Liver (tissue), 9 donors: ENCODE measurements around the gene VAMP1. TPM values are rescaled to one million over a fixed set of nuclear protein-coding genes. Genes with fewer than 3 reads are reported as not detected.

Experiments
- DNase-seq: peaks from one replicate; pipeline ENCODE4 v3.0.0-alpha.2; 2017; ENCODE audit warnings: low spot score
- H3K27ac ChIP-seq, 2 donors: one replicate each; pipeline ENCODE4 v1.7.0; 2013; ENCODE audit warnings: inconsistent platforms in 2 of 2, low read length in 2 of 2, control low read depth in 1 of 2, low read depth in 1 of 2, mild to moderate bottlenecking in 1 of 2
- H3K27me3 ChIP-seq, 4 donors: one replicate each; pipeline versions ENCODE4 v1.6.1 to v1.7.0; 2013; ENCODE audit warnings: low read length in 3 of 4, inconsistent platforms in 1 of 4, mild to moderate bottlenecking in 1 of 4, moderate library complexity in 1 of 4; ENCODE audit not compliant: control insufficient read depth in 4 of 4, insufficient read depth in 4 of 4
- H3K36me3 ChIP-seq, 4 donors: one replicate each; pipeline versions ENCODE4 v1.6.1 to v1.7.0; 2013; ENCODE audit warnings: low read length in 3 of 4, mild to moderate bottlenecking in 3 of 4, low read depth in 1 of 4, moderate library complexity in 1 of 4; ENCODE audit not compliant: control insufficient read depth in 4 of 4, insufficient read depth in 3 of 4
- H3K4me1 ChIP-seq, 4 donors: one replicate each; pipeline versions ENCODE4 v1.6.1 to v1.7.0; 2013; ENCODE audit warnings: low read length in 3 of 4, mild to moderate bottlenecking in 3 of 4, moderate library complexity in 1 of 4; ENCODE audit not compliant: control insufficient read depth in 4 of 4, insufficient read depth in 4 of 4
- H3K4me3 ChIP-seq, 3 donors: one replicate each; pipeline versions ENCODE4 v1.6.1 to v1.7.0; 2013; ENCODE audit warnings: low read length in 3 of 3, control low read depth in 1 of 3, low read depth in 1 of 3, mild to moderate bottlenecking in 1 of 3
- H3K9ac ChIP-seq, 2 donors: one replicate each; pipeline ENCODE4 v1.7.0; 2013; ENCODE audit warnings: low read length in 2 of 2, mild to moderate bottlenecking in 2 of 2, moderate library complexity in 2 of 2, control low read depth in 1 of 2, low read depth in 1 of 2
- H3K9me3 ChIP-seq, 4 donors: one replicate each; pipeline versions ENCODE4 v1.6.1 to v1.7.0; 2013; ENCODE audit warnings: low read length in 3 of 4; ENCODE audit not compliant: control insufficient read depth in 4 of 4
- FOXA1 ChIP-seq: IDR thresholded peaks from 2 replicates; pipeline ENCODE4 v1.6.1; 2016; ENCODE audit warnings: antibody characterized with exemption
- FOXA2 ChIP-seq: IDR thresholded peaks from 2 replicates; pipeline ENCODE4 v1.6.1; 2016; ENCODE audit warnings: antibody characterized with exemption
- GABPA ChIP-seq, 2 donors: IDR thresholded peaks in 1 of 2; conservative IDR thresholded peaks in 1 of 2; 2 replicates each; pipeline ENCODE4 v1.6.1; 2016; ENCODE audit warnings: antibody characterized with exemption in 2 of 2, mild to moderate bottlenecking in 1 of 2, moderate library complexity in 1 of 2
- HNF4A ChIP-seq, 2 donors: conservative IDR thresholded peaks; 2 replicates each; pipeline ENCODE4 v1.6.1; 2016; ENCODE audit warnings: antibody characterized with exemption in 2 of 2, mild to moderate bottlenecking in 2 of 2
- HNF4G ChIP-seq: IDR thresholded peaks from 2 replicates; pipeline ENCODE4 v1.6.1; 2016; ENCODE audit warnings: antibody characterized with exemption
- JUND ChIP-seq, 2 donors: IDR thresholded peaks; 2 replicates each; pipeline ENCODE4 v1.6.1; 2016; ENCODE audit warnings: antibody characterized with exemption in 2 of 2
- RAD21 ChIP-seq, 2 donors: IDR thresholded peaks; 2 replicates each; pipeline ENCODE4 v1.6.1; 2016; ENCODE audit warnings: antibody characterized with exemption in 2 of 2, mild to moderate bottlenecking in 2 of 2
- RXRA ChIP-seq, 2 donors: IDR thresholded peaks; 2 replicates each; pipeline ENCODE4 v1.6.1; 2017 to 2018; ENCODE audit warnings: antibody characterized with exemption in 2 of 2, mild to moderate bottlenecking in 1 of 2
- SP1 ChIP-seq: IDR thresholded peaks from 2 replicates; pipeline ENCODE4 v1.6.1; 2018; ENCODE audit warnings: antibody characterized with exemption, mild to moderate bottlenecking
- YY1 ChIP-seq: IDR thresholded peaks from 2 replicates; pipeline ENCODE4 v1.6.1; 2016; ENCODE audit warnings: antibody characterized with exemption, mild to moderate bottlenecking
- WGBS: extraction: QIAGEN DNeasy Blood & Tissue Kit; methylation state at CpG from one replicate; pipeline ENCODE4 v1.1.7; 2013; 5-methylcytosine and 5-hydroxymethylcytosine counted together
- polyA plus RNA-seq, 2 donors: library from polyadenylated mRNA; stranded (reverse) in 1 of 2; unstranded in 1 of 2; fragments of 200-250 nt in 1 of 2; fragments of >200 nt in 1 of 2; fragmentation: Nextera tagmentation in 1 of 2; extraction: Ambion mirVana in 1 of 2; gene quantifications; one replicate each; pipeline versions ENCODE4 v1.2.1 to v1.2.3, GENCODE V29; 2013 to 2015
- total RNA-seq, 2 donors: library from RNA; depleted of rRNA; stranded (reverse); fragments of >200 nt; gene quantifications; one replicate each; pipeline ENCODE4 v1.2.3, GENCODE V29; 2014
- TF ChIP-seq, protein P1 (sequence below): fragments of 150-350 bp; IDR thresholded peaks from 2 replicates; pipeline ENCODE4 v1.5.1; 2017; ENCODE audit warnings: improper control_type of control experiment, low read depth, low read length; ENCODE audit not compliant: missing input control
- TF ChIP-seq, protein P2 (sequence below): IDR thresholded peaks from 2 replicates; pipeline ENCODE4 v1.6.1; 2016; ENCODE audit warnings: antibody characterized with exemption
- TF ChIP-seq, protein P3 (sequence below): IDR thresholded peaks from 2 replicates; pipeline ENCODE4 v1.6.1; 2016; ENCODE audit warnings: antibody characterized with exemption
- TF ChIP-seq, protein P4 (sequence below): IDR thresholded peaks from 2 replicates; pipeline ENCODE4 v1.6.1; 2016; ENCODE audit warnings: antibody characterized with exemption, mild to moderate bottlenecking
- donor health status: healthy.
- donor health status: healthy.
- donor health status: healthy.
- donor health status: healthy.
- donor health status: healthy.

Gene VAMP1
- total and polyA plus RNA-seq, 4 donors, result 2.4 to 6.4 (median 5.0) TPM

DNA sequence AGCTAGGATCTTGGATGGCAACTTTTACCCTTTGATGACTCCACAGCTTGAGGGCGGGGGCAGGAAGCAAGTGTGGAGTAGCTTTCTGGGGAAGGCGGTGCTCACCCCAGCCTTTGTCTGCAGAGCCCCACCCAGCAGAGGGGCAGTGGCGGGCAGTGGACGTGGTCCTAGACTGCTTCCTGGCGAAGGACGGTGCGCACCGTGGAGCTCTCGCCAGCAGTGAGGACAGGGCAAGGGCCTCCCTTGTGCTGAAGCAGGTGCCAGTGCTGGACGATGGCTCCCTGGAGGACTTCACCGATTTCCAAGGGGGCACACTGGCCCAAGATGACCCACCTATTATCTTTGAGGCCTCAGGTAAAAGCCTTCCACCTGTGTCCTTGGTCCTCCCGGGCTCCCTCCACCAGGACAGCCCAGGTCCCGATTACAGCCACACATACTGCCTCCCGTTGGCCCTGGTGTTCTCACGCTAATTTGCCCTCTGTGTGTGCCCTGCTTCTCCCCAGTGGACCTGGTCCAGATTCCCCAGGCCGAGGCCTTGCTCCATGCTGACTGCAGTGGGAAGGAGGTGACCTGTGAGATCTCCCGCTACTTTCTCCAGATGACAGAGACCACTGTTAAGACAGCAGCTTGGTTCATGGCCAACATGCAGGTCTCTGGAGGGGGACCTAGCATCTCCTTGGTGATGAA lies 17.4 kb downstream of the VAMP1 start:
- 55% methylated on average over 17 of the region's 17 CpGs for WGBS
- Histone ChIP-seq H3K4me1 (peaks cover 8 to 26% (median 17%) of the 10 kb centered on the region in 4 donors), H3K27me3 (no peaks in the 10 kb centered on the region), H3K27ac (peak overlapping the region; percentile 84 to 91), H3K9ac (peak overlapping the region; percentile 51 to 95), H3K4me3 (peak overlapping the region; percentile 65 to 92 (median 74)), H3K9me3 (no peaks in the 10 kb centered on the region), H3K36me3 (peaks cover 4 to 19% (median 17%) of the 10 kb centered on the region in 4 donors)
- DNase-seq, result no peak
- no peak for TF ChIP-seq RAD21 (IDR thresholded peaks at IDR 0.05)
- TF ChIP-seq YY1, result no peak

DNA sequence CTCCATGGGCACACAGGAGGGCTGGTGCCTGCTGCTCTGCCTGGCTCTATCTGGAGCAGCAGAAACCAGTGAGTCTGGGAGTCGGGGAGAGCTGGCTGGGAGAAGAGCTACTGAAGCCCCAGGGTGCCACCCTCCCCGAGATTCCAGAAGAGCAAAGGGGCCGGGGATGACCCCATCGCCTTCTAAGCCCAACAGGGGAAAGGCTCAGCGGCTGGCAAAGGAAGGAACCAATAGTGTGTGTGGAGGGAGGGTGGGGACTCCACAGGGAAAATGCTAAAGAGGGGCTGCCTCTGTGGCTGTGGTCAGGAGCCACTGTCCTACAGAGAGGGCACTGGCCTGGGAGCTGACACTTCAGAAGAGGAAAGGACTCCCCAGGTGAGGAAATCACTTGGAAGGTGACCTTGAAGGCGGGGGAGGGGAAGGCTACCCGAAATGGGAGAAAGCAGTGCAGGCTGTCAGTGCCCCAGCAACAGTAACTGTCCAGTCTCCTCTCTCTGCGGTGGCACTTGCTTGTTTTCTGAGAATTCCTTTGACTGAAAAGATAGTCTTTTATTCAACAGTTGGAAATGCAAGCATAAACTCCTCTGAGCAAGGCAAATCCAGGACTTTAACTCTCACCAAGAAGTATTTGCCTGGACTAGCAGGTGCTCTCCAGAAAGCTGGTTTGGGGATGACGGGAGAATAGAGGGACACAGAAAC lies 18.1 kb downstream of the VAMP1 start:
- Histone ChIP-seq H3K4me3 (peak overlapping the region; percentile 65 to 92 (median 74)), H3K36me3 (peaks cover 2 to 18% (median 13%) of the 10 kb centered on the region in 4 donors), H3K9ac (peak overlapping the region; percentile 51 to 95), H3K9me3 (no peaks in the 10 kb centered on the region), H3K27me3 (no peaks in the 10 kb centered on the region), H3K27ac (peak overlapping the region; percentile 84 to 91), H3K4me1 (peaks cover 8 to 26% (median 17%) of the 10 kb centered on the region in 4 donors)
- 2% methylated on average over 9 of the region's 9 CpGs for WGBS
- TF ChIP-seq, protein P1, sequence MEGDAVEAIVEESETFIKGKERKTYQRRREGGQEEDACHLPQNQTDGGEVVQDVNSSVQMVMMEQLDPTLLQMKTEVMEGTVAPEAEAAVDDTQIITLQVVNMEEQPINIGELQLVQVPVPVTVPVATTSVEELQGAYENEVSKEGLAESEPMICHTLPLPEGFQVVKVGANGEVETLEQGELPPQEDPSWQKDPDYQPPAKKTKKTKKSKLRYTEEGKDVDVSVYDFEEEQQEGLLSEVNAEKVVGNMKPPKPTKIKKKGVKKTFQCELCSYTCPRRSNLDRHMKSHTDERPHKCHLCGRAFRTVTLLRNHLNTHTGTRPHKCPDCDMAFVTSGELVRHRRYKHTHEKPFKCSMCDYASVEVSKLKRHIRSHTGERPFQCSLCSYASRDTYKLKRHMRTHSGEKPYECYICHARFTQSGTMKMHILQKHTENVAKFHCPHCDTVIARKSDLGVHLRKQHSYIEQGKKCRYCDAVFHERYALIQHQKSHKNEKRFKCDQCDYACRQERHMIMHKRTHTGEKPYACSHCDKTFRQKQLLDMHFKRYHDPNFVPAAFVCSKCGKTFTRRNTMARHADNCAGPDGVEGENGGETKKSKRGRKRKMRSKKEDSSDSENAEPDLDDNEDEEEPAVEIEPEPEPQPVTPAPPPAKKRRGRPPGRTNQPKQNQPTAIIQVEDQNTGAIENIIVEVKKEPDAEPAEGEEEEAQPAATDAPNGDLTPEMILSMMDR, result no peak
- TF ChIP-seq YY1 (peak; percentile 34), RXRA (IDR thresholded peaks at IDR 0.05) (peak in 1 of 2 donors; percentile 25)
- peak; percentile 72 for DNase-seq

DNA sequence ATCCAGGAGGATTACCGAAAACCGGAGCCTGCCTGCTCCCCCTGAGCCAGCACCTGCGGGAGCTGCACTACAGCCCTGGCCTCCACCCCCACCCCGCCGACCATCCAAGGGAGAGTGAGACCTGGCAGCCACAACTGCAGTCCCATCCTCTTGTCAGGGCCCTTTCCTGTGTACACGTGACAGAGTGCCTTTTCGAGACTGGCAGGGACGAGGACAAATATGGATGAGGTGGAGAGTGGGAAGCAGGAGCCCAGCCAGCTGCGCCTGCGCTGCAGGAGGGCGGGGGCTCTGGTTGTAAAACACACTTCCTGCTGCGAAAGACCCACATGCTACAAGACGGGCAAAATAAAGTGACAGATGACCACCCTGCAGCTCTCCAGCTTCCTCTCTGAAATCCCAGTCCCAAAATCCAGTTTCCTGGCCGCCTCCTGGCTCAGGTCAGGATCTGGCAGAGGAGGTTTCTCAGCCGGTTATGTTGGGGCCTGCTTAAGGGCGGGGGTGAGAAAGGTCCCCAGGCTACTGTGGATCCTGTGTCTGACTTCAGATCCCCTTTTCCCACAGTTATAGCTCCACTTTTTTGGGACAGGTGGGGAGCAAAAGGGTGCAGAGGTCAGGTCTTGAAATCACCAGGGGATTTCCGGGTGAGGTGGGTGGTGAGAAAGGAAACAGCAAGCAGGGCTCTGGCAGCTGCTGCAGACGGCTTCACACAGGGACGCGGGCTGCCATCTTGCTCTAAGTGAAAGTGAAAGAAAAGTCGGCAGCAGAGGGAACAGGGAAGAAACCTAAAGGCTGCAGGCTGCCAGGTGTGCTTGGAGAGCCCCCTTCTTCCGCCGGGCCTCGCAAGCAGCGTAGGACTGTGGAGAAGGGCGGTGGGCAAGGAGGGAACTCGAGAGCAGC lies 18.9 kb downstream of the VAMP1 start, which contains the start of gene TAPBPL:
TAPBPL (plus strand) TSS at position 695 of the 897 bp plus-strand sequence. CDS start 207 bp downstream, outside the sequence.
- under 1% methylated on average over 27 of the region's 27 CpGs for WGBS
- Histone ChIP-seq H3K4me3 (peak within 1 kb of the TSS; percentile 65 to 92 (median 74)), H3K9me3 (no peaks in the 10 kb centered on the region), H3K27me3 (no peaks in the 10 kb centered on the region), H3K9ac (peak within 1 kb of the TSS; percentile 51 to 95), H3K36me3 (peaks cover 2 to 12% (median 9%) of the 10 kb centered on the region in 4 donors), H3K4me1 (peaks cover 8 to 26% (median 17%) of the 10 kb centered on the region in 4 donors), H3K27ac (peak within 1 kb of the TSS; percentile 84 to 91)
- peak; percentile 80 for DNase-seq
- TF ChIP-seq HNF4G, result no peak
- TF ChIP-seq HNF4A (conservative IDR thresholded peaks at IDR 0.05), result peak; percentile 2 to 17
- TF ChIP-seq RAD21 (IDR thresholded peaks at IDR 0.05), result peak; percentile 3 to 27
- peak in 1 of 2 donors; percentile 26 for TF ChIP-seq RXRA (IDR thresholded peaks at IDR 0.05)
- TF ChIP-seq, protein P2, sequence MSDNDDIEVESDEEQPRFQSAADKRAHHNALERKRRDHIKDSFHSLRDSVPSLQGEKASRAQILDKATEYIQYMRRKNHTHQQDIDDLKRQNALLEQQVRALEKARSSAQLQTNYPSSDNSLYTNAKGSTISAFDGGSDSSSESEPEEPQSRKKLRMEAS, result peak; percentile 57
- TF ChIP-seq, protein P3, sequence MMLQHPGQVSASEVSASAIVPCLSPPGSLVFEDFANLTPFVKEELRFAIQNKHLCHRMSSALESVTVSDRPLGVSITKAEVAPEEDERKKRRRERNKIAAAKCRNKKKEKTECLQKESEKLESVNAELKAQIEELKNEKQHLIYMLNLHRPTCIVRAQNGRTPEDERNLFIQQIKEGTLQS, result no peak
- TF ChIP-seq JUND (IDR thresholded peaks at IDR 0.05), result no peak
- TF ChIP-seq, protein P1, result no peak
- peak in 1 of 2 donors; percentile 82 for TF ChIP-seq GABPA (IDR thresholded peaks at IDR 0.05 in 1 of 2, conservative IDR thresholded peaks at IDR 0.05 in 1 of 2)
- TF ChIP-seq, protein P4, sequence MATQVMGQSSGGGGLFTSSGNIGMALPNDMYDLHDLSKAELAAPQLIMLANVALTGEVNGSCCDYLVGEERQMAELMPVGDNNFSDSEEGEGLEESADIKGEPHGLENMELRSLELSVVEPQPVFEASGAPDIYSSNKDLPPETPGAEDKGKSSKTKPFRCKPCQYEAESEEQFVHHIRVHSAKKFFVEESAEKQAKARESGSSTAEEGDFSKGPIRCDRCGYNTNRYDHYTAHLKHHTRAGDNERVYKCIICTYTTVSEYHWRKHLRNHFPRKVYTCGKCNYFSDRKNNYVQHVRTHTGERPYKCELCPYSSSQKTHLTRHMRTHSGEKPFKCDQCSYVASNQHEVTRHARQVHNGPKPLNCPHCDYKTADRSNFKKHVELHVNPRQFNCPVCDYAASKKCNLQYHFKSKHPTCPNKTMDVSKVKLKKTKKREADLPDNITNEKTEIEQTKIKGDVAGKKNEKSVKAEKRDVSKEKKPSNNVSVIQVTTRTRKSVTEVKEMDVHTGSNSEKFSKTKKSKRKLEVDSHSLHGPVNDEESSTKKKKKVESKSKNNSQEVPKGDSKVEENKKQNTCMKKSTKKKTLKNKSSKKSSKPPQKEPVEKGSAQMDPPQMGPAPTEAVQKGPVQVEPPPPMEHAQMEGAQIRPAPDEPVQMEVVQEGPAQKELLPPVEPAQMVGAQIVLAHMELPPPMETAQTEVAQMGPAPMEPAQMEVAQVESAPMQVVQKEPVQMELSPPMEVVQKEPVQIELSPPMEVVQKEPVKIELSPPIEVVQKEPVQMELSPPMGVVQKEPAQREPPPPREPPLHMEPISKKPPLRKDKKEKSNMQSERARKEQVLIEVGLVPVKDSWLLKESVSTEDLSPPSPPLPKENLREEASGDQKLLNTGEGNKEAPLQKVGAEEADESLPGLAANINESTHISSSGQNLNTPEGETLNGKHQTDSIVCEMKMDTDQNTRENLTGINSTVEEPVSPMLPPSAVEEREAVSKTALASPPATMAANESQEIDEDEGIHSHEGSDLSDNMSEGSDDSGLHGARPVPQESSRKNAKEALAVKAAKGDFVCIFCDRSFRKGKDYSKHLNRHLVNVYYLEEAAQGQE, result peak; percentile 83
- no peak for TF ChIP-seq FOXA1
- TF ChIP-seq YY1, result peak; percentile 96
- peak; percentile 57 for TF ChIP-seq SP1
- TF ChIP-seq FOXA2, result no peak
